Neural progenitor cell (in vitro differentiated cells): Measurements from ENCODE around the gene GARIN5B. TPM values are rescaled to one million over a fixed set of nuclear protein-coding genes. Genes with fewer than 3 reads are reported as not detected.

Source experiments
- DNase-seq: peaks from one replicate; pipeline ENCODE4 v3.0.0-alpha.2; 2016; ENCODE audit warnings: low spot score
- H2AFZ ChIP-seq: fragments of 200-600 bp; sonication (generic); replicated peaks from 2 replicates; pipeline ENCODE4 v1.6.1; 2016; ENCODE audit warnings: antibody characterized with exemption
- H3F3A ChIP-seq: fragments of 200-600 bp; sonication (generic); 2 replicates; pipeline ENCODE4 v1.6.1; 2016; ENCODE audit warnings: antibody characterized with exemption, low read depth
- H3K27ac ChIP-seq: fragments of 200-600 bp; sonication (generic); 2 replicates; pipeline ENCODE4 v1.5.1; 2016; ENCODE audit warnings: mild to moderate bottlenecking
- H3K27me3 ChIP-seq: fragments of 200-600 bp; sonication (generic); 2 replicates; pipeline ENCODE4 v1.6.1; 2016; ENCODE audit warnings: mild to moderate bottlenecking, moderate library complexity
- H3K36me3 ChIP-seq: fragments of 200-600 bp; sonication (generic); 2 replicates; pipeline ENCODE4 v1.5.1; 2016
- H3K4me1 ChIP-seq: fragments of 200-600 bp; sonication (generic); 2 replicates; pipeline ENCODE4 v1.6.1; 2016; ENCODE audit warnings: mixed run types
- H3K4me2 ChIP-seq: fragments of 200-600 bp; sonication (generic); 2 replicates; pipeline ENCODE4 v1.6.1; 2016
- H3K4me3 ChIP-seq: fragments of 200-600 bp; sonication (generic); 2 replicates; pipeline ENCODE4 v1.5.1; 2016
- H3K79me2 ChIP-seq: fragments of 200-600 bp; sonication (generic); 2 replicates; pipeline ENCODE4 v1.6.1; 2016; ENCODE audit warnings: low read depth
- H3K9ac ChIP-seq: fragments of 200-600 bp; sonication (generic); 2 replicates; pipeline ENCODE4 v1.6.1; 2016
- H3K9me3 ChIP-seq: fragments of 200-600 bp; sonication (generic); 2 replicates; pipeline ENCODE4 v1.5.1; 2016; ENCODE audit warnings: low read depth
- H4K20me1 ChIP-seq: fragments of 200-600 bp; sonication (generic); 2 replicates; pipeline ENCODE4 v1.6.1; 2016; ENCODE audit warnings: low read depth
- H3K27ac Mint-ChIP-seq: 3 replicates; pipeline ENCODE4 v1.8.0; 2021; ENCODE audit warnings: mixed read lengths
- H3K27me3 Mint-ChIP-seq: 2 replicates; pipeline ENCODE4 v1.8.0; 2022; ENCODE audit warnings: low read depth, mild to moderate bottlenecking, inconsistent platforms, moderate library complexity, mixed read lengths; ENCODE audit not compliant: insufficient read depth
- H3K36me3 Mint-ChIP-seq: 3 replicates; pipeline ENCODE4 v1.8.0; 2021; ENCODE audit warnings: mixed read lengths
- H3K4me1 Mint-ChIP-seq: 3 replicates; pipeline ENCODE4 v1.8.0; 2021; ENCODE audit warnings: mixed read lengths
- H3K4me3 Mint-ChIP-seq: 3 replicates; pipeline ENCODE4 v1.8.0; 2021; ENCODE audit warnings: mild to moderate bottlenecking, moderate library complexity, mixed read lengths
- H3K9me3 Mint-ChIP-seq: 3 replicates; pipeline ENCODE4 v1.8.0; 2020; ENCODE audit warnings: mixed read lengths
- EZH2 ChIP-seq: fragments of 200-600 bp; sonication (generic); IDR thresholded peaks from 2 replicates; pipeline ENCODE4 v1.6.1; 2017; ENCODE audit warnings: antibody characterized with exemption, mild to moderate bottlenecking, moderate library complexity
- EZH2phosphoT487 ChIP-seq: fragments of 200-600 bp; sonication (generic); IDR thresholded peaks from 2 replicates; pipeline ENCODE4 v1.6.1; 2017; ENCODE audit warnings: antibody characterized with exemption
- total RNA-seq: library from RNA; depleted of rRNA; stranded (reverse); fragments of >200 nt; gene quantifications from 2 replicates; pipeline ENCODE4 v1.2.3, GENCODE V29; 2015; ENCODE audit warnings: low replicate concordance
- TF ChIP-seq, protein P1 (sequence below): fragments of 200-600 bp; sonication (generic); IDR thresholded peaks from 2 replicates; pipeline ENCODE4 v1.5.1; 2017; ENCODE audit warnings: antibody characterized with exemption, mild to moderate bottlenecking

Gene GARIN5B
- total RNA-seq, 1 donor from 2014 or later = not detected

DNA sequence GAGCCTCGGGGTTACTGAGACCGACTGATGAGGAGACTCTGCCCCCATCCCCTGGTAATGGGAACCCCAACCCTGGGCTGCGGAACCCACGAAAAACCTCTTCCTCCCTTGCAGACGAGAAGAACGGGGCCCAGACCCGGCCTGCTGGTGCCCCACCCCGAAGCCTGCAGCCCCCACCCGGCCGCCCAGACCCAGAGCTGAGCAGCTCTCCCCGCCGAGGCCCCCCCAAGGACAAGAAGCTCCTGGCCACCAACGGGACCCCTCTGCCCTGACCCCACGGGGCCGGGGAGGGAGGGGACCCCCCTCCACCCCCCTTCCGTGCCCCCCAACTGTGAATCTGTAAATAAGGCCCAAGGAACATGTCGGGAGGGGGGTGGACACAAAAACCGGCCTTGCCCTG lies 51.3 kb downstream of the GARIN5B start:
- no peak overlapping the region for H3K9ac ChIP-seq
- H3K36me3 Mint-ChIP-seq = peaks cover 23% of the 10 kb centered on the region
- no peak overlapping the region for H3K27ac ChIP-seq
- no peaks in the 10 kb centered on the region for H3K9me3 ChIP-seq
- H3K79me2 ChIP-seq = no peaks in the 10 kb centered on the region
- no peak overlapping the region for H3K4me3 Mint-ChIP-seq
- peaks cover 2% of the 10 kb centered on the region for H3K9me3 Mint-ChIP-seq
- no peak for DNase-seq
- TF ChIP-seq EZH2 (no peak), EZH2phosphoT487 (no peak)
- TF ChIP-seq, protein P1, sequence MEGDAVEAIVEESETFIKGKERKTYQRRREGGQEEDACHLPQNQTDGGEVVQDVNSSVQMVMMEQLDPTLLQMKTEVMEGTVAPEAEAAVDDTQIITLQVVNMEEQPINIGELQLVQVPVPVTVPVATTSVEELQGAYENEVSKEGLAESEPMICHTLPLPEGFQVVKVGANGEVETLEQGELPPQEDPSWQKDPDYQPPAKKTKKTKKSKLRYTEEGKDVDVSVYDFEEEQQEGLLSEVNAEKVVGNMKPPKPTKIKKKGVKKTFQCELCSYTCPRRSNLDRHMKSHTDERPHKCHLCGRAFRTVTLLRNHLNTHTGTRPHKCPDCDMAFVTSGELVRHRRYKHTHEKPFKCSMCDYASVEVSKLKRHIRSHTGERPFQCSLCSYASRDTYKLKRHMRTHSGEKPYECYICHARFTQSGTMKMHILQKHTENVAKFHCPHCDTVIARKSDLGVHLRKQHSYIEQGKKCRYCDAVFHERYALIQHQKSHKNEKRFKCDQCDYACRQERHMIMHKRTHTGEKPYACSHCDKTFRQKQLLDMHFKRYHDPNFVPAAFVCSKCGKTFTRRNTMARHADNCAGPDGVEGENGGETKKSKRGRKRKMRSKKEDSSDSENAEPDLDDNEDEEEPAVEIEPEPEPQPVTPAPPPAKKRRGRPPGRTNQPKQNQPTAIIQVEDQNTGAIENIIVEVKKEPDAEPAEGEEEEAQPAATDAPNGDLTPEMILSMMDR = no peak
- H2AFZ ChIP-seq = no peak overlapping the region
- H3K4me1 ChIP-seq = no peaks in the 10 kb centered on the region
- H3F3A ChIP-seq = peaks cover 10% of the 10 kb centered on the region
- H3K4me2 ChIP-seq = no peak overlapping the region
- H3K27ac Mint-ChIP-seq = no peak overlapping the region
- H3K4me1 Mint-ChIP-seq = peaks cover 15% of the 10 kb centered on the region
- no peak overlapping the region for H3K4me3 ChIP-seq
- H3K27me3 ChIP-seq = no peaks in the 10 kb centered on the region
- no peaks in the 10 kb centered on the region for H3K36me3 ChIP-seq
- H4K20me1 ChIP-seq = no peaks in the 10 kb centered on the region
- peaks cover 10% of the 10 kb centered on the region for H3K27me3 Mint-ChIP-seq

DNA sequence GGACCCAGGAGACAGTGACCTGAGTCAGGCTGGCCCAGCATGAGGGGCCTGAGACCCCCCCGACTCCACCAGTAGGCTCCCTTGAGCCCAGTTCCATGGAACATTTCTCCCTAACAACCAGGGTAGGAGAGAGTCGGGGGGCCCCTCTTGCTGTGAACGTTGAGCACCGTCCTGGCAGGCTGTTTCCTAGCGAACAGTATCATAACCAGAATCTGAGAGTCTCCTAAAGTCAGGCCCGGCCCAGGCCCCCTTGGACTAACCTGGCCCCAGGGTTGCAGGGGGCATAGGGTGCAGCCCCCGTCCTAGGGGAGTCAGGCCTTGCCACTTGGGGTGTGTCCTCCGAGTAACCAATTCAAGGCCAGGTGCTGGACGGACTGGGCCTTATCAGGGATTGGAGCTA lies 51.7 kb downstream of the GARIN5B start:
- Mint-ChIP-seq H3K27me3 (peaks cover 10% of the 10 kb centered on the region), H3K27ac (no peak overlapping the region), H3K9me3 (peaks cover 2% of the 10 kb centered on the region), H3K4me1 (peaks cover 15% of the 10 kb centered on the region), H3K4me3 (no peak overlapping the region), H3K36me3 (peaks cover 27% of the 10 kb centered on the region)
- no peaks in the 10 kb centered on the region for H3K4me1 ChIP-seq
- no peak overlapping the region for H3K4me2 ChIP-seq
- peaks cover 10% of the 10 kb centered on the region for H3F3A ChIP-seq
- H3K27me3 ChIP-seq = no peaks in the 10 kb centered on the region
- TF ChIP-seq, protein P1 = no peak
- no peak for TF ChIP-seq EZH2phosphoT487
- H3K9ac ChIP-seq = no peak overlapping the region
- no peaks in the 10 kb centered on the region for H3K79me2 ChIP-seq
- DNase-seq = no peak
- H3K36me3 ChIP-seq = no peaks in the 10 kb centered on the region
- no peak overlapping the region for H2AFZ ChIP-seq
- H3K27ac ChIP-seq = no peak overlapping the region
- no peak overlapping the region for H3K4me3 ChIP-seq
- H3K9me3 ChIP-seq = no peaks in the 10 kb centered on the region
- no peaks in the 10 kb centered on the region for H4K20me1 ChIP-seq

DNA sequence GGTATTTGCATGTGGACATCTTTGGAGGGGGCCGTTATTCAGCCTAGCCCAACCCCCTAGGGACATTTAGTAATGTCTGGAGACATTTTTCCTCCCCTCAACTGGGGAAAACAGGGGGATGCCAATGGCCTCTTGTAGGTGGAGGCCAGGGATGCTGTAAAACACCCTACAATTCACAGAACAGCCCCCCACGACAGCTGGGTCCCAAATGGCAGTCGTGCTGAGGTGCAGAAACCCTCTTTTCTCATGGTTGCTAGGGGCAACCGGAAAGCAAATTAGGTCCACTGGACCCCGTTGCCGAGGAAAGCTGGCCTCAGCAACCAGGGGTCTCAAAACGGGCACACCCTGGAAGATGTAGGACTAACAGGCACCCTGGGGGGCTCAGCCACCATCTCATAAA lies 52.6 kb downstream of the GARIN5B start:
- H3K27me3 Mint-ChIP-seq = peaks cover 10% of the 10 kb centered on the region
- peak overlapping the region; percentile 7 for H3K4me3 Mint-ChIP-seq
- Histone ChIP-seq H3F3A (peaks cover 10% of the 10 kb centered on the region), H3K27me3 (no peaks in the 10 kb centered on the region), H3K36me3 (no peaks in the 10 kb centered on the region), H3K4me2 (no peak overlapping the region), H4K20me1 (no peaks in the 10 kb centered on the region), H3K4me1 (no peaks in the 10 kb centered on the region), H3K27ac (no peak overlapping the region), H3K9ac (no peak overlapping the region), H2AFZ (no peak overlapping the region), H3K9me3 (no peaks in the 10 kb centered on the region), H3K79me2 (no peaks in the 10 kb centered on the region), H3K4me3 (no peak overlapping the region)
- peaks cover 15% of the 10 kb centered on the region for H3K4me1 Mint-ChIP-seq
- no peak for DNase-seq
- TF ChIP-seq, protein P1 = no peak
- TF ChIP-seq EZH2phosphoT487 (no peak), EZH2 (no peak)
- peaks cover 2% of the 10 kb centered on the region for H3K9me3 Mint-ChIP-seq
- H3K36me3 Mint-ChIP-seq = peaks cover 34% of the 10 kb centered on the region
- H3K27ac Mint-ChIP-seq = peak overlapping the region; percentile 40
